Measurements from ENCODE around the gene FBXL7. TPM values are rescaled to one million over a fixed set of nuclear protein-coding genes. Genes with fewer than 3 reads are reported as not detected.

Gene FBXL7
- polyA plus RNA-seq, 1 donor from 2014 or later, result 0.24 TPM

DNA sequence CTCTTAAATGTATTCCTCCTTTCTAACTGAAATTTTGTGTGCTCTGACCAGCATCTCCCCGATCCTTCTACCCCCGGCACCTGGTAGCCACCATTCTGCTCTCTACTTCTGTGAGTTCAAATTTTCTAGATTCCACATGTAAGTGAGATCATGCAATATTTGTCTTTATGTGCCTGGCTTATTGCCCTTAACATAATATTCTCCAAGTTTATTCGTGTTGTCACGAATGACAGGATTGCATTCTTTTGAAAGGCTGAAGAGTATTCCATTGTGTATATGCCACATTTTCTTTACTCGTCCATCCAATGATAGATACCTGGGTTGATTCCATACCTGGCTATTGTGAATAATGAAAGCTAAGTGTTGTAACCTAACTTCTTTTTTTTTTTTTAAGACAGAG is 29.0 kb downstream of the FBXL7 start:
- no peaks in the 10 kb centered on the region for H4K20me1 ChIP-seq (ENCODE audit: insufficient read depth)
- H3K9ac ChIP-seq (ENCODE audit: low read length), result no peak overlapping the region
- TF ChIP-seq, protein P1, sequence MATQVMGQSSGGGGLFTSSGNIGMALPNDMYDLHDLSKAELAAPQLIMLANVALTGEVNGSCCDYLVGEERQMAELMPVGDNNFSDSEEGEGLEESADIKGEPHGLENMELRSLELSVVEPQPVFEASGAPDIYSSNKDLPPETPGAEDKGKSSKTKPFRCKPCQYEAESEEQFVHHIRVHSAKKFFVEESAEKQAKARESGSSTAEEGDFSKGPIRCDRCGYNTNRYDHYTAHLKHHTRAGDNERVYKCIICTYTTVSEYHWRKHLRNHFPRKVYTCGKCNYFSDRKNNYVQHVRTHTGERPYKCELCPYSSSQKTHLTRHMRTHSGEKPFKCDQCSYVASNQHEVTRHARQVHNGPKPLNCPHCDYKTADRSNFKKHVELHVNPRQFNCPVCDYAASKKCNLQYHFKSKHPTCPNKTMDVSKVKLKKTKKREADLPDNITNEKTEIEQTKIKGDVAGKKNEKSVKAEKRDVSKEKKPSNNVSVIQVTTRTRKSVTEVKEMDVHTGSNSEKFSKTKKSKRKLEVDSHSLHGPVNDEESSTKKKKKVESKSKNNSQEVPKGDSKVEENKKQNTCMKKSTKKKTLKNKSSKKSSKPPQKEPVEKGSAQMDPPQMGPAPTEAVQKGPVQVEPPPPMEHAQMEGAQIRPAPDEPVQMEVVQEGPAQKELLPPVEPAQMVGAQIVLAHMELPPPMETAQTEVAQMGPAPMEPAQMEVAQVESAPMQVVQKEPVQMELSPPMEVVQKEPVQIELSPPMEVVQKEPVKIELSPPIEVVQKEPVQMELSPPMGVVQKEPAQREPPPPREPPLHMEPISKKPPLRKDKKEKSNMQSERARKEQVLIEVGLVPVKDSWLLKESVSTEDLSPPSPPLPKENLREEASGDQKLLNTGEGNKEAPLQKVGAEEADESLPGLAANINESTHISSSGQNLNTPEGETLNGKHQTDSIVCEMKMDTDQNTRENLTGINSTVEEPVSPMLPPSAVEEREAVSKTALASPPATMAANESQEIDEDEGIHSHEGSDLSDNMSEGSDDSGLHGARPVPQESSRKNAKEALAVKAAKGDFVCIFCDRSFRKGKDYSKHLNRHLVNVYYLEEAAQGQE (IDR thresholded peaks at IDR 0.05; ENCODE audit: borderline replicate concordance), result no peak
- TF ChIP-seq EP300 (conservative IDR thresholded peaks at IDR 0.05; ENCODE audit: poor library complexity, severe bottlenecking) (no peak), SMC3 (conservative IDR thresholded peaks at IDR 0.05; ENCODE audit: poor library complexity) (no peak)
- TF ChIP-seq, protein P2, sequence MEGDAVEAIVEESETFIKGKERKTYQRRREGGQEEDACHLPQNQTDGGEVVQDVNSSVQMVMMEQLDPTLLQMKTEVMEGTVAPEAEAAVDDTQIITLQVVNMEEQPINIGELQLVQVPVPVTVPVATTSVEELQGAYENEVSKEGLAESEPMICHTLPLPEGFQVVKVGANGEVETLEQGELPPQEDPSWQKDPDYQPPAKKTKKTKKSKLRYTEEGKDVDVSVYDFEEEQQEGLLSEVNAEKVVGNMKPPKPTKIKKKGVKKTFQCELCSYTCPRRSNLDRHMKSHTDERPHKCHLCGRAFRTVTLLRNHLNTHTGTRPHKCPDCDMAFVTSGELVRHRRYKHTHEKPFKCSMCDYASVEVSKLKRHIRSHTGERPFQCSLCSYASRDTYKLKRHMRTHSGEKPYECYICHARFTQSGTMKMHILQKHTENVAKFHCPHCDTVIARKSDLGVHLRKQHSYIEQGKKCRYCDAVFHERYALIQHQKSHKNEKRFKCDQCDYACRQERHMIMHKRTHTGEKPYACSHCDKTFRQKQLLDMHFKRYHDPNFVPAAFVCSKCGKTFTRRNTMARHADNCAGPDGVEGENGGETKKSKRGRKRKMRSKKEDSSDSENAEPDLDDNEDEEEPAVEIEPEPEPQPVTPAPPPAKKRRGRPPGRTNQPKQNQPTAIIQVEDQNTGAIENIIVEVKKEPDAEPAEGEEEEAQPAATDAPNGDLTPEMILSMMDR (IDR thresholded peaks at IDR 0.05; ENCODE audit: poor library complexity, severe bottlenecking), result no peak
- H3K9me3 ChIP-seq (ENCODE audit: low read length), result no peaks in the 10 kb centered on the region
- H3K27me3 ChIP-seq (ENCODE audit: insufficient read depth, low read depth, low read length), result no peaks in the 10 kb centered on the region
- H3F3A ChIP-seq (ENCODE audit: insufficient read depth, low read length, poor library complexity, severe bottlenecking), result no peaks in the 10 kb centered on the region
- no peak overlapping the region for H2AFZ ChIP-seq (ENCODE audit: low read depth, low read length)
- no peak overlapping the region for H3K4me2 ChIP-seq (ENCODE audit: low read length)
- no peaks in the 10 kb centered on the region for H3K36me3 ChIP-seq (ENCODE audit: insufficient read depth, low read length)
- H3K79me2 ChIP-seq (replicated peaks; ENCODE audit: insufficient read depth, low read length), result no peaks in the 10 kb centered on the region
- H3K9me2 ChIP-seq (ENCODE audit: insufficient read depth, low read length), result no peaks in the 10 kb centered on the region
- H3K27ac ChIP-seq (ENCODE audit: low read length), result no peak overlapping the region
- no peak overlapping the region for H3K4me3 ChIP-seq (ENCODE audit: low read length)

DNA sequence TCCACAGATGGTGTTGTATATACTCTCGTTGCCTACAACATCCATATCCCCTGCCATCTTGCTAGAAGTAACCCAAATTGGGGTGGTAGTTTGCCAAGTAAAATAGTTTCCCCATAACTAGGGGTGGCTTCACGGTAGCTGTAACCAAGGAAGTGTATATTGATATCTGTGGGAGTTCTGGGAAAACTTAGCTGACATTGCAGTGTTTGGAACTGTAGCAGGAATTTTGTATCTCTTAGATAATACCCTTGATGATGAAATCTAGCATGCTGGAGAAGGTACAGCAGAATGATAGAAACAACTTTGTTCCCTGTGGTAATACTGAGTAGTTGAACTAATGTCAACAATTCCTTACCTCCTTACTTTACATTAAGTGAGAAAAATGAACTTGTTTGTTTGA is 29.8 kb downstream of the FBXL7 start:
- Histone ChIP-seq H3K9me3 (ENCODE audit: low read length) (no peaks in the 10 kb centered on the region), H3K79me2 (replicated peaks; ENCODE audit: insufficient read depth, low read length) (no peaks in the 10 kb centered on the region), H4K20me1 (ENCODE audit: insufficient read depth) (no peaks in the 10 kb centered on the region), H3K27ac (ENCODE audit: low read length) (no peak overlapping the region), H3K9ac (ENCODE audit: low read length) (no peak overlapping the region), H3K4me3 (ENCODE audit: low read length) (no peak overlapping the region), H2AFZ (ENCODE audit: low read depth, low read length) (no peak overlapping the region), H3F3A (ENCODE audit: insufficient read depth, low read length, poor library complexity, severe bottlenecking) (no peaks in the 10 kb centered on the region), H3K36me3 (ENCODE audit: insufficient read depth, low read length) (no peaks in the 10 kb centered on the region), H3K4me2 (ENCODE audit: low read length) (no peak overlapping the region), H3K9me2 (ENCODE audit: insufficient read depth, low read length) (no peaks in the 10 kb centered on the region), H3K27me3 (ENCODE audit: insufficient read depth, low read depth, low read length) (no peaks in the 10 kb centered on the region)
- TF ChIP-seq, protein P2 (IDR thresholded peaks at IDR 0.05; ENCODE audit: poor library complexity, severe bottlenecking), result no peak
- TF ChIP-seq RAD21 (conservative IDR thresholded peaks at IDR 0.05) (no peak), TAF1 (IDR thresholded peaks at IDR 0.05; ENCODE audit: low read depth) (no peak), MXI1 (conservative IDR thresholded peaks at IDR 0.05; ENCODE audit: poor library complexity, severe bottlenecking) (no peak), SMC3 (conservative IDR thresholded peaks at IDR 0.05; ENCODE audit: poor library complexity) (no peak), EZH2 (IDR thresholded peaks at IDR 0.05; ENCODE audit: borderline replicate concordance, insufficient read depth, low read length, poor library complexity, severe bottlenecking) (no peak), POLR2AphosphoS5 (IDR thresholded peaks at IDR 0.05) (no peak), EP300 (conservative IDR thresholded peaks at IDR 0.05; ENCODE audit: poor library complexity, severe bottlenecking) (no peak)
- TF ChIP-seq, protein P1 (IDR thresholded peaks at IDR 0.05; ENCODE audit: borderline replicate concordance), result no peak
